Measurements from ENCODE around the gene CCT3. TPM values are rescaled to one million over a fixed set of nuclear protein-coding genes. Genes with fewer than 3 reads are reported as not detected.

The CCT3 gene
- total and polyA plus RNA-seq, 2 experiments from 2014 or later = 405 to 618 TPM

GRCh38 chr1:156319664-156320063, 18.4 kb downstream of the CCT3 start:
- Histone ChIP-seq H4K20me1 (replicated peaks; ENCODE audit: insufficient read depth) (peaks cover 44% of the 10 kb centered on the region), H2AFZ (no peak overlapping the region), H3K9me2 (ENCODE audit: insufficient read depth) (no peaks in the 10 kb centered on the region), H3K36me3 (ENCODE audit: insufficient read depth) (peaks cover 93% of the 10 kb centered on the region), H3K4me3 (no peak overlapping the region), H3K79me2 (replicated peaks; ENCODE audit: insufficient read depth) (peaks cover 5% of the 10 kb centered on the region), H3K27me3 (ENCODE audit: insufficient read depth) (no peaks in the 10 kb centered on the region), H3K27ac (ENCODE audit: low read depth) (no peak overlapping the region), H3K4me2 (no peak overlapping the region), H3F3A (replicated peaks; ENCODE audit: low read depth) (peaks cover 56% of the 10 kb centered on the region), H3K4me1 (ENCODE audit: insufficient read depth) (no peaks in the 10 kb centered on the region)
- Mint-ChIP-seq H3K27ac (no peak overlapping the region), H3K4me1 (no peaks in the 10 kb centered on the region), H3K27me3 (ENCODE audit: insufficient read depth, low read depth, poor library complexity) (peaks cover 1% of the 10 kb centered on the region), H3K9me3 (no peaks in the 10 kb centered on the region), H3K36me3 (ENCODE audit: low read depth) (peaks cover 98% of the 10 kb centered on the region), H3K4me3 (no peak overlapping the region)
- TF ChIP-seq CTCF (conservative IDR thresholded peaks at IDR 0.05; ENCODE audit: low read depth in 2 of 2) = peak; percentile 35 to 69
- TF ChIP-seq JUNB (IDR thresholded peaks at IDR 0.05; ENCODE audit: unreplicated experiment) = no peak
- no peak for TF ChIP-seq EZH2 (IDR thresholded peaks at IDR 0.05; ENCODE audit: low read depth, unreplicated experiment)
- peak; percentile 45 for DNase-seq (ENCODE audit: low spot score)
- ATAC-seq = no peak

- Mint-ChIP-seq H3K4me3 (no peak overlapping the region), H3K27me3 (ENCODE audit: insufficient read depth, low read depth, poor library complexity) (peaks cover 4% of the 10 kb centered on the region), H3K27ac (no peak overlapping the region), H3K4me1 (no peaks in the 10 kb centered on the region), H3K9me3 (no peaks in the 10 kb centered on the region), H3K36me3 (ENCODE audit: low read depth) (peaks cover 99% of the 10 kb centered on the region)
- Histone ChIP-seq H2AFZ (no peak overlapping the region), H3K27ac (ENCODE audit: low read depth) (no peak overlapping the region), H4K20me1 (replicated peaks; ENCODE audit: insufficient read depth) (peaks cover 56% of the 10 kb centered on the region), H3K36me3 (ENCODE audit: insufficient read depth) (peaks cover 100% of the 10 kb centered on the region), H3K27me3 (ENCODE audit: insufficient read depth) (no peaks in the 10 kb centered on the region), H3K79me2 (replicated peaks; ENCODE audit: insufficient read depth) (peaks cover 5% of the 10 kb centered on the region), H3K4me2 (no peak overlapping the region), H3K9me2 (ENCODE audit: insufficient read depth) (no peaks in the 10 kb centered on the region), H3K4me1 (ENCODE audit: insufficient read depth) (no peaks in the 10 kb centered on the region), H3F3A (replicated peaks; ENCODE audit: low read depth) (peaks cover 60% of the 10 kb centered on the region), H3K4me3 (no peak overlapping the region)
- DNase-seq (ENCODE audit: low spot score) (no peak), ATAC-seq (no peak)
- TF ChIP-seq EZH2phosphoT487 (IDR thresholded peaks at IDR 0.05; ENCODE audit: unreplicated experiment) = no peak
- no peak for TF ChIP-seq CTCF (conservative IDR thresholded peaks at IDR 0.05; ENCODE audit: low read depth in 2 of 2)
- no peak for TF ChIP-seq ZNF462 (CRISPR knock-in tag; IDR thresholded peaks at IDR 0.05)
- TF ChIP-seq ETS1 (IDR thresholded peaks at IDR 0.05) = no peak
- no peak for TF ChIP-seq NANOG (IDR thresholded peaks at IDR 0.05; ENCODE audit: borderline replicate concordance)
- TF ChIP-seq EZH2 (IDR thresholded peaks at IDR 0.05; ENCODE audit: low read depth, unreplicated experiment) = no peak
These were observed 21.2 kb downstream of the CCT3 start for GRCh38 chr1:156316909-156317308.

Data from GM23338 (cell line).